EL (cell line): ENCODE data around the gene ARHGAP15.

Source experiments
- DNase-seq: peaks from one replicate; pipeline ENCODE4 v3.0.0-alpha.2; 2016

ARHGAP15 gene

DNA sequence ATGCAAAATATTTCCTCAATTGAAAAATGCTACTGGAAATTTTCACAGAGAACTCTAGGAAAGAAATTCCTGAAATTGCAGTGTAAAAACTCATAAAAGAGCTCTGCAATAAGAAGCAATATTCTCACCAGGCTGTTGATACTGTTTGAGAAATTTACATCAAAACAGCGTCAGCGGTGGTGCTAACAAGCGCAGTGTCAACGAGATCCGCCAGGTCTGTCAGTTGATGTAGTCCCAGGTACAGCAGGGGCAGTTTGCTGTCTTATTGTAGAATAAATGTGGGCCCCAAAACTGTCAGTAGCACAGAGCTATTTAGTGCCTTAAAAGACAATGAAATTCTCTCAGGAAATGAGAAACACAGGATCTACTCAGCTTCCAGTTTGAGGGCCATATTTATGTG lies 611.2 kb downstream of the ARHGAP15 start:
- no peak for DNase-seq

DNA sequence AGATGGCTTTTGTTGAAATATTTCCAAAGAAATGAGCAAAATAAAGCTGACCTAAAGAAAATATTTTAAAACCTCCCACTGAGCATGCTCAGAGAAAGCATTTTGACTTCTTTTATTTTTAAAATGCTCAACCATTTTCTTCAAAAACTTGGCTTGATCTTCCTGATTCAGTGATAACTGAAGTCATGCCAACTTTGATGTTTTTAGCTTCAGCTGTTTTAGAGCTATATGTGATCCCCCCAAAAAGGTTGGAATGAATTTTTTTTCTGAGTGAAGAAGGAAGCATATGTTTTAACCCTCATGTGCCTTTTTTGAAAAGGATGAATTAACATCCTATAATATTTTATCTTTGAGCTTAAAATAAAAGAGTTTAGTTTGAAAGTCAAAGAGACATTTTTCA lies 612.0 kb downstream of the ARHGAP15 start:
- no peak for DNase-seq

DNA sequence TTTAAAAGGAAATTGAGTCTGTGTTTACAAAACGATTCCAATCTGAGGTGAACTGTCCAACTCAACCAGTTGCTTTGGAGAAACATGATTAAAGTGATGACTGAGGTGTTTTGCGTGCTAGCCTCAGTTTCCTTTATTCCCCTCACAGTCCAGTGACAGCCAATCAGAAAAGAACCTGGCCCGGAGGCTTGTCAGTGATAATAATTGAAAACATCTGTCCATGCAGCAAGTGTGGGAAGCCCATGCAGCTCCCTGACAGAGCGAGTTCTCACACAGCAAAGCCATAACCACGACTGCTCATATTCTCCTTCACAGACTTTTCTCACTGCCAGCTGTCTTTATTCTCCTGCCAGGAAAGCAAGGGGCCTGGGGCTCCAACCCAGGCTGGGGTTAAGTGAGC lies 613.4 kb downstream of the ARHGAP15 start:
- DNase-seq, result no peak

DNA sequence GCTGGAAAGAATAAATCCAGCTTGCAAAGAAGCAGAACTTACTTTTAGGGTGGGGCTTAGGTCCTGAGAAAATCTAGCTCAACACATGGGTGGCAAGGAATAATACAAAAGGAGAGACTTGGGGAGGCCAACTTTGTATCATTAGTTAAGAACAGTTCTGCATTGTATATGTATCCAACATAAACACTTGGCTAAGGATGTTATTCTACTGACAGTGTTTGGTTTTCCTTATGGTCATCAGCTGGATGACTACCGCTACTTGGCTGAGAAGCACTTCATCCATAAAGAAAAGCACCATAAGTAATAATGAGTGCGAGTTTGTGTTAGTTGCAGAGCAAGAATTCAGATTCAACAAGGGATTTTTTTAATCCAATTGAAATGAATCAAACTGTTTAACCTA lies 614.9 kb downstream of the ARHGAP15 start:
- no peak for DNase-seq

DNA sequence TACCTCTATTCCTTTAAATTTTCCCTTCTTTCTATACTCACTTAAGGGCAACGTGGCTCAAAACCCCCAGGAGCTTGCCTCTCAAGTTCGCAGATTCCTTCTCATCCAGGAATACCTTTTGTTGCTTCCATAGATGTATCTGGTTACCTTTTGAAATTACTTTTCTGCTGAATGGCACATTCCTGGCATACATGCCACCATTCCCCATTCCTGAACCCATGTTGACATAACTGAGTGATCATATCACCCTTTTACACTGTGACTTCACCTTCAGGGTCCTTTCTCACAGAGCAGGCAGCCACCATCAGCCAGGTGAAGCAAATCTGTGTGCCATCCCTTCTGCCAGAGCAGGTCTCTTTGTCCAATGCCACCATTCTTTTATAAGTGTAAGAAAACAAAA lies 615.8 kb downstream of the ARHGAP15 start:
- peak; percentile 1 for DNase-seq

DNA sequence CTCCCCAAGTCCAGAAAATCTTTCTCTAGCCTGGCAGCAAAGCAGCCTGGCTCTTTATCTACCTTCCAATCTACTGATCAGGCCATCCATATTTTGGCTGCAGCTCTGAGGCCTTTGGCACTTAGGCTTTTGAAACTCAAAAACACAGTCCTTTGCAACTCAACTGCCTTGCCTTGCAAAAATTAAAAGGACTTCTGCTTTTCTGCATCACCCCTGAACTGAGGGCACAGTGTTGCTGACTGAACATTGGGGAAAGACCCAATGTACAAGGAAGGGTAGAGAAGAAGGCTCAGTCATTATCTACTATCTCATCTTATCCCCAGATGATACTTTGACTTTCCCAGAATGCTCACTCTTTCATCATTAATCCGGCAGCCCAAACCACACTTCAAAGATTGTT lies 625.5 kb downstream of the ARHGAP15 start:
- no peak for DNase-seq

DNA sequence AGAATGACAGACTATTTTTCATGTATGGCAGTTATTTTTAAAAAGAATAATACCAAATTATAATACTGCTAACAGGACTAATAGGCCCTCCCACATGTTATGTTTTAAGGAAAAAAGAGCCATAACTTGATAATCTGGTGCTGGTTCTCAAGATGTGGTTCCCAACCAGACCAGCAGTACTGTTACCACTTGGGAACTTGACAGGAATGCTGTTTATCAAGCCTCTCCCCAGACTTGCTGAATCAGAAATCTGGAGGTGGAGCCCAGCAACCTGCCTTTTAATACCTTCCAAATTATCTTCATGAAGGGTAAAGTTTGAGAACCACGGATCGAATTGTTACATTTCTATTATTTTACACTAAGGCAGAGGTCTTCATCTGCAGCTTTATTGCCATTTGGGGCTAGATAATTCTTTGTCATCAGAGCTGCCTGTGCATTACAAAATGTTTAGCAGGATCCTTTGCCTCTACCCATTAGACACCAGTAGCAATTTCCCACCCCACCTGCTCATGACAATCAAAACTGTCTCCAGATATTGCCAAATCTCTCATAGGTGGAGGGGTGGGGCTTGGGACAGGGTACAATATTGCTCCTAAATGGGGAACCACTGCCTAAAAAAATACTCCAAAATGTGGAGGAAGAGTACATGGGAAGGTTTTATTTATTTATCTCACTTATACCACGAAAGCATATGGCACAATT lies 629.6 kb downstream of the ARHGAP15 start:
- no peak for DNase-seq

DNA sequence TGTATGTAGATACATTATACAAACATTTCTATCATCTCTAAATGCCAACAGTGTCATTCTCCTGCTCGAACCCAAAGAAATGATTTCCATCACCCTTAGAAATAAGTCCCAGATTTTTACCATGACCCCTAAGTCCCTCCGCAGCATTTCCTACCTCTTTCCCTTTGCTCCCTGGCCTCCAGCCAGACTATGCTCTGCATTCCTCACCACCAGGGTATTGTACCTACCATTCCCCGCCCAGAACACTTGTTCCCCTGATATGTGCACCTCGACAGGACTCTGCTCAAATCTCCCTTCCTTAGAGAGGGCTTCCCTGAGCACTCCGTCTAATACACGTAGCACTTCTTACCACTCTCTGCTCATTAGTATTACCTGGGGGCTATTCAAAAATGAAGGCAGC lies 630.2 kb downstream of the ARHGAP15 start:
- no peak for DNase-seq

DNA sequence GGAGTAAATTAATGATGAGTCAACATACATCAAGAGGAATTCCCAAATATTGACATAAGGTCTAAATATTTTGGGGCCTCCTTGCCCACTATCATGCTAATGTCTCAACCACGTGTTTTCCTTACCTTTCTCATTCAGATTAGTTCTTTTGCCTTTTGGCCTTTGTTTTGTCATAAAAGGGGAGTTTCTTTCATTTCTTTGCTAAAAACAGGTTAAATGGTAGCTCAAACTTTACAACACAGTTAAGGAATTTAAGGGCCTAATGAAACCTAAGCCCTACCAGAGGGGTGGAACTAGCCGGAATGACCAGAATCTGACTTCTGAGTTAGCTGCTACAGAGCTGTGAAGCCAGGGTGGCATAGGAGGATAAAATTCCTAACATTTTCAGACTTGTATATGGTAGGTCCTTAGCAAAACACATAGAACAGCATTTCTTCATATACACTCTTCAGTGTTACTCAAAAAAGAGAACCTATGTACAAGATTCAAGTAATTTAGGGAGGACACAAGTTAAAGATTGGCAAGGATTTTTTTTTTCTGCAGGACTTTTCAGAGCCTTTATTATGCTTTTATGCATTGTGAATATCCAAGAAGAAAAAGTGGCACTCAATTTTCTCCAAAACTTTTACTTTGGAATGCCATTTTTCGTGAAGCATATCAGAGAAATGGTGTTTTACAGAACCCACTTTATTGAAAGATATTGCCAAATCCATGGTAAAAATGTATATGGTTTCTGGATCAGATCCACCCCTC lies 633.1 kb downstream of the ARHGAP15 start:
- DNase-seq, result no peak

DNA sequence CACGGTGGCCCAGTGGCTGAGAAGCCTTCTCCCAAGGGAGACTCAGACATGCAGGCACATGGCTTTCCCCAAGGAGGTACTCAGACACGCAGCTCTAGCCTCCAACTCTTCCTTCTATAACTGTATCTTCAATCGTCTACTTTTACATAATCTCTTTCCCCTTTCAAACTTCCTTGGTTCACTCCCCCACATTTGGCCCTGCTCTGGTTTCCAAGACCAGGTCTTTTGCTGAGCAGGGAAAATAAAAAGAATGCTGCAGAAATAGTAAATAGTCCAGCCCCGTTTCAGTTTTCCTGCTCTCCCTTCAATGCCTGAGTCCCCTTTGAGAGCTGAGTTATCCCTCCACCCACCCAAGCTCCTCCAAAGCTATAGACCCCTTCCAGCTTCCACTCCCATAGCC lies 635.0 kb downstream of the ARHGAP15 start:
- no peak for DNase-seq

DNA sequence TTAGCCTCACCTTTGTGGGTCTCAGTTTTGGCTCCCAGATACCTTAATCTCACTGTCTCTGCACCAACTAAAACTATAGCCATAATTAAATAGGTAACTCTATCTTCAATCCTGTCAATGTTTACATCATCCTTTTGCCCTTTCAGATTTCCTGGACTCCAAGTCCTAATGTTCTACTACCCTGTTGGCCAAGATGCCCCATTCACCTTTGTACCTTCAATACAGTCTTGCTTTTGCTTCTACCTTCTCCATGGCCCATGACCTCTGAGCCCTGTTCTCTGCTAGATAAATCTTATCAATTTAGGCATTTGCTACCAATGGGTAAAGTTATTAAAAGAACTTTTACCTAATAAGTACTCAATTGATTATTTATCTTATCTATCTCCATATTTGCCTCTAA lies 635.5 kb downstream of the ARHGAP15 start:
- DNase-seq, result no peak

DNA sequence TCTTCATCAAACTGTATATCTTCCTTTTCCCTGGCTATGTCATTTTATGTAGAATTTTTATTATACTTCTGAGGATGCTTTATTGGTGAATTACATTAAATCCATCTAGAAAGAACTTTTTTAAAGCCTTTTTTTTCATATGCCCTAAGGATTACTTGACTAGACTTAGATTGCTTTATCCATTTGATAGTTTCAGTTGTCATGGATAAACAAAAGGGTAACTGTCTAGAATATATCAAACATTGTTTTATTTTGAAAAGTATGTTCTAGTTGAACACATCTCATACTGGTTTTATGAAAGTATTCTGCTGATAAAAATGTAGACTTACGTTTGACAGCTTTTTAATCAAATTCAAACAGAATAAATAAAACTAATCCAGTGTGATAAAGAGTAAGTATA lies 639.8 kb downstream of the ARHGAP15 start:
- no peak for DNase-seq

DNA sequence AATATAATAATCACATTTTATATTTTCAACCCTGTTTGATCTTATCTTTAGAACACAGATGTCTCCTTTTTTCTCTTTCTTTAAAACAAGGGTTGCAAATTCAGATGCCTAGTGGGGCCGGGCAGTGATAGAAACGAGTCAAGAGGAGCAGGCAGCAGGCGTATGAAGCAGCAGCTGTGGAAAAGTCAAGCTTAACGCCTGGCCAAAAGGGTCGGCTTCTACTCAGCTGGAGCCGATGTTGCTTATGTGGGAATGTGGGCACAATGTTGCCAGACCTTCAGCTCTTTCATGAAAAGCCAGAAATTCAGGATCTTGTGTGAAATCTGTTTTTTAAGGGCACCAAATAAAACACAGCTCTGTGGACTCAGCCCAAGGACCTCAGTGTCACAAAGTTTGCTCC lies 642.7 kb downstream of the ARHGAP15 start:
- no peak for DNase-seq

DNA sequence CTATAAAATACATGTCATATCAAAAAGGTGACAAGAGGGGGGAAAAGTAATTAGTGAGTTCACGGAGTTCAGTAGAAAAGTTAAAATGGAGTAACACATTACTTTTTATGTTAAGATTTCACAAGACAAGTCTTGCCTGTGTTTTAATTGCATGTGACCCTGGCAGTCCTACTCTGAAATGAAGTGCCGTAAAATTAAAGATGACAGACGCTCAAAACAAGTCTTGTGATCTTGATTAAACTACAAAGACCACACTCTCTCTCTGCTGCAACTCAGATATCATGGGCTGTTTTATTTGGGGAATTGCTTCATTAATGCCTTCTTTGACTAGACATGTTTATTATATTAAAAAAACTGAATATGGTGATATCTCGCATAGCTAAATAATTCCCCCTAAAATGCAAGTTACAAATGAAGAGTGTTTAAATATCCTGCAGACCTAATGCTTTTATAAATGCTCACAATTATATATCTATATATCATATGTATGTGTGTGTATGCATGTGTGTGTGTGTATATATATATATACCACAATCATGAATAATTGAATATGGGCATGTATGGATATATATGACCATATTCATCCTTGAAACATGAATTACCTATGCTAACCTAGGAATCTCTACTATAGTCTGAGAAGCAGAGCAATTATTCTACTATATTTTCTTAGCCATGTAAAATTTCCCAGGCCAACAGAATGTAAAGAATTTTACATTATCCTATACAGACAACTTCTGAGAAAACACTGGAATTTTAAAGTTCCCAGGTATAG lies 647.5 kb downstream of the ARHGAP15 start:
- no peak for DNase-seq

DNA sequence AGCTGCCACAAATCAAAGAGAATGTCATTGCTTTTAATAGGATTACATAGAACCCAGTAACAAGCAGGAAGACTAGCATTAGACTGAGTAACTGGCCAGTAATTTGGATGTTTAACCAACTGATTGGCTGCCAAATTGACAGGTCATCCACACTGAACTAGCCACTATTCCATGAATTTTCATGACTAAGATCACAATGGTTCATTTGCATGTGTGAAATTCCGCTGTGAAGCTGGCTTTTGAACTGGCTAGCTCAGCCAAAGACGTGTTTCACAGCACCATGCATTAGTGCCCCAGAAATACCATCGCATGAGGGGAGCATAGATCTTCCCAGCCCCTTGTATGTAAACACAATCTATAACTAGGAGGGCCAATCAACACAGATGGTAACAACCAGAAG lies 649.8 kb downstream of the ARHGAP15 start:
- DNase-seq, result peak; percentile 71

DNA sequence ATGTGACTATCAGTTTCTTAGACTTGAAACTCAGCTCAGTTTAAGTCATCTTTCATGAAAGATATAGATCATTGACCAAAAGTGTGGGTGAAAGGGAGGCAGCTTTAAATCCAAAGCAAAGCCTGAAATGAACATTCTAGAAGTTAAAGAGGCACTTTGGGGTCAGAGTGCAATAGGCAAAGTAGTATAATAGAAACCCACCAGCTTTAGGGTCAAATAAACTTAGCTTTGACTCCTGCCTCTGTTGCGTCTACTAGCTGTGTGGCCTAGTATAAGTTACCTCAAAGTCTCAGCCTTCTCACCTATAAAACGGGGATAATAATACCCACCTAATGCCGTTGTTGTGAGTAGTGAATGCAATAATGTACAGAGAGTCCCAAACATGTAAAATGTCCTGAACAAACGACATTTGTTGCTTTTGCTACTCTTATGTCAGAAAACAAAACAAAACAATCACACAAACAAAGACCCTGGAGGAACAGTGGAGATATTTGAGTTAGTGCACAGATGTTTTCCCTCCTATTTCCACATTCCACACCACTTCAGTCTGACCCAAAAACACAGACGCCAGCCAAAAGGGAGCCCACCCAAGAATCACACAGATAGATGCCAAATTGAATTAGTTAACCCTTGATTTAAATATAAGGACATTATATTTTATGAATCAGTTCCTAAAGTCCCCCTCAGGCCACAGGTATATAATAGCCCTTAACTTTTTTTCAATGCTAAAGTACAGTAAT lies 657.0 kb downstream of the ARHGAP15 start:
- no peak for DNase-seq

DNA sequence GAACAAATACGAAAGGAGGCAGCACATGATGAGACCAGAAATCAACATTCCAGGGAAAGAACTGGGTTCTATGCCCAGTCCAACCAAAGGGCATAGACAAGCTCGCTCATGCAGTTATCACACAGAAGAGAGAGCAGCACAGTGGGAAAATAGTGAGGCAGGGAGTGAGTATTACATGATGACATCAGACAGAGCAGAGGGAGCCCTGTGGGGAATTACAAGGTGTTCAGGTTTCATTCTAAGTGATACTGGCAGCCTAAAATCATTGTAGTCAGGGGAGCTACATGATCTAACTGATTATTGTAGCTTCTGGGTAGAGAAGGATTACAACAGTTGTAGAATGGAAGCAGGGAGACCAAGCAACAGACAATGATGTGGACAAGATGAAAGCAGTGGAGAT lies 658.5 kb downstream of the ARHGAP15 start:
- no peak for DNase-seq

DNA sequence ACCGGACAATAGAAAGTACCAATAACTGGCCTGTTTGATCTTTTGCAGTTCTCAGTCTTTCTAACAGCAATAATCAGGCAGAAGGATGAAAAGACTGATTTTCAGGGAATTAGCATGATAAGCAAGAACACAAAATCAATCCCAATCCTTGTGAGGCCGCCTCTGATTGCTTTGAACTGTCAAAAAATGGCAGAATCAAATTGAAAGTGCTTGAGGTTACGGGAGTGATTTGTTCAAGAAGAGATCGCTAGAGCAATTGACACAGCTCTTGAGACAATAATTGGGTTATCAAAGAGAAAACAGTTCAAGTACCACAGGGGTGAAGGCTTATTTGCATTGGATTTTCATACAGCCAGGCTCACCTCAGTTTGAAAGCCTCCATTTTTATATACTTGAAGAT lies 663.4 kb downstream of the ARHGAP15 start:
- no peak for DNase-seq

DNA sequence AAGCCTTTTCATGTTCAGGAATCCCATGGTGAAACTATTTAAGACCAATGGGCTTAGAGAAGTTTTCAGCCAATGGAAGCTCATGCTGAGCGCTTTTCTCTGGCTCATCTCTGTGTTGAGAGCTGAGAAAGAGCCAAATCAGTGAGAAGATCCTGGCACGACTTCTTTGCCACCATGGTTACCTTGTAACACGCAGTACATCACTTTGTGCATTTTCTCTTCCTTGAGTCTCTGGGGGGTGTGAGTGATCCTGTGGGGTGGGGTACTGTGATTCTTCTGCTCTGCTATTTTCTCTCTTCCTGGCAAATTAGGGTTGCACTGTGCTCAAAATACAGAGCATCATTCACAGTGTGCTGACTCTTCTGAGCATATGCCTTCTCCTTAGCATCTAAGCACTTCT lies 664.2 kb downstream of the ARHGAP15 start:
- no peak for DNase-seq

DNA sequence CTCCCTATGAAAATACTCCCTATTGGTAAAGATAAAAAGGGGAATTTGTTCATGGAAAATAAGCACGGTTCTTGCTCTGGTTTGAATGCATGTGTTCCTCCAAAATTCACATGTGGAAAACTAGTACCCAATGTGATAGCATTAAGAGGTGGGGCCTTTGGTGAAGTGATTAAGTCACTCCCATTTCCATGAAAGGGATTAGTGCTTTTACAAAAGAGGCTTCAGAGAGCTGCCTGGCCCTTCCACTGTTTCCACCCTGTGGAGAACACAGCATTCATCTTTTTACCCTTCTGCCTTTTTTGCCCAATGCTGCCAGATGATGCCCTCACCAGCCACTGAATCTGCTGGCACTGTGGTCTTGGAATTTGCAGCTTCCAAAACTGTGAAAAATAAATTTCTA lies 666.8 kb downstream of the ARHGAP15 start:
- DNase-seq, result no peak

DNA sequence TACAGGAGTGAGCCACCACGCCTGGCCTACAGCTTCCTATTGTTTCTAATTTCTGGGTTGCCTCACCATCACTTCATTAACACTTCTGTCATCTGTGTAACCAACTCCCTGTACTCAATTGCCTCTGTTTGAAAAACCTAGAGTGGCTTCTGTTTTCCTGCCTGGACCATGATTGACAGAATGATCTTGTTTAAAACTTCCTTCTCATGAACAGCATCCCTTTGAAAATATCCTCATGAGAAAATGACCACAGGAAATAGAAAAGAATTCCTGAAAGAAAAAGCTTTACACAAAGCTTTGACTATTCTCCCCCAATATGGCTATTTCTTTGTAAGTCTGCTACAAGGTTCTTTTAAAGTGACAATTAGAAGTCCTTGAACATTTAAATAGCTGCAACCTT lies 672.3 kb downstream of the ARHGAP15 start:
- no peak for DNase-seq

DNA sequence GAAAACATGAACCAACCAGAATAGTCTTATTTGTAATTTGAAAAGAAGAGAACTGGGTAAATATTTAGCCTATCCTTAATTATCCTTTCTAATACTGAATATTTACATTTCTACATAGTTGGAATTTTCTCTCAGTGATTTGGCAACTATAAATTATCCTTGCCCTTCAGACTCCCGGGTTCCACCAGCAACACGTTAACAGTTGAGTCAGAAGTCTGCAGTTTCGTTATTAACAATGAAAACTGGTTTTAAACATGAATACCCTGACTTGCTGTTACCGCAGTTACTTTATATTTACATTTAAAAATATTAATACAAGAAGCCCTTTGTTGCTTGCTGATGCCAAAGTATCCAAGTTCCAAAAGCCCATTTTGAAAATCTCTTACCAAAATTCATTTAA lies 673.0 kb downstream of the ARHGAP15 start:
- DNase-seq, result peak; percentile 54
